H1 (cell line): Measurements from ENCODE around the gene SIK3. TPM values are rescaled to one million over a fixed set of nuclear protein-coding genes. Genes with fewer than 3 reads are reported as not detected.

Experiments
- CTCF ChIA-PET: fragments of 300-600 bp; sonication (Branson Sonifier 250); formaldehyde crosslinking; loops from one replicate; lab custom pipeline; 2021; ENCODE audit not compliant: partially characterized antibody; lab: Charles Lee
- POLR2A ChIA-PET: fragments of 300-600 bp; sonication (Branson Sonifier 250); formaldehyde crosslinking; loops from one replicate; lab custom pipeline; 2021; ENCODE audit warnings: inconsistent platforms; ENCODE audit not compliant: partially characterized antibody; lab: Charles Lee
- DNase-seq, 2 experiments: peaks; one replicate each; pipeline versions ENCODE4 v3.0.0 to v3.0.0-alpha.2; 2010 to 2022; ENCODE audit warnings: low spot score in 2 of 2, low read depth in 1 of 2, mixed read lengths in 1 of 2
- FAIRE-seq: peaks from 2 replicates; lab custom pipeline; 2011; peaks lifted over from hg19 to GRCh38; lab: Jason Lieb, UNC
- H2AFZ ChIP-seq: 2 replicates; pipeline ENCODE4 v1.8.1; 2012; ENCODE audit warnings: low read length, inconsistent platforms
- H2AK5ac ChIP-seq: 2 replicates; pipeline ENCODE4 v1.6.1; 2013; ENCODE audit warnings: low read depth, low read length
- H2BK120ac ChIP-seq: replicated peaks from 2 replicates; pipeline ENCODE3; 2013; ENCODE audit warnings: low read depth, low read length, inconsistent platforms
- H2BK12ac ChIP-seq: 2 replicates; pipeline ENCODE4 v1.6.1; 2013; ENCODE audit warnings: low read depth, low read length
- H2BK15ac ChIP-seq: 2 replicates; pipeline ENCODE4 v1.6.1; 2013; ENCODE audit warnings: low read length
- H2BK20ac ChIP-seq: 2 replicates; pipeline ENCODE4 v1.6.1; 2013; ENCODE audit warnings: low read length
- H2BK5ac ChIP-seq: 2 replicates; pipeline ENCODE4 v1.6.1; 2013; ENCODE audit warnings: low read depth, low read length
- H3K14ac ChIP-seq: 2 replicates; pipeline ENCODE4 v1.6.1; 2013; ENCODE audit warnings: inconsistent platforms; ENCODE audit not compliant: insufficient read length
- H3K18ac ChIP-seq: 2 replicates; pipeline ENCODE4 v1.6.1; 2013; ENCODE audit warnings: low read length; ENCODE audit errors: extremely low read depth
- H3K23ac ChIP-seq: 2 replicates; pipeline ENCODE4 v1.6.1; 2013; ENCODE audit warnings: inconsistent platforms; ENCODE audit not compliant: insufficient read length
- H3K23me2 ChIP-seq: 2 replicates; pipeline ENCODE4 v1.6.1; 2013; ENCODE audit warnings: low read depth, low read length
- H3K27ac ChIP-seq: 2 replicates; pipeline ENCODE4 v1.6.1; 2011; ENCODE audit warnings: low read depth, low read length, inconsistent platforms
- H3K27me3 ChIP-seq, 4 experiments: replicated peaks in 1 of 4; 1 replicate in 1 of 4; 2 replicates in 3 of 4; pipeline versions ENCODE4 v1.6.1 to v1.8.1; 2011 to 2013; ENCODE audit warnings: low read length in 3 of 4, mild to moderate bottlenecking in 3 of 4, inconsistent platforms in 2 of 4, mixed read lengths in 2 of 4, moderate library complexity in 1 of 4; ENCODE audit not compliant: control insufficient read depth in 3 of 4, insufficient read depth in 3 of 4; ENCODE audit errors: extremely low read depth in 1 of 4
- H3K36me3 ChIP-seq, 4 experiments: 2 replicates each; pipeline versions ENCODE4 v1.6.1 to v1.8.1; 2011 to 2013; ENCODE audit warnings: mild to moderate bottlenecking in 4 of 4, low read length in 3 of 4, moderate library complexity in 2 of 4, control low read depth in 1 of 4, inconsistent platforms in 1 of 4; ENCODE audit not compliant: insufficient read depth in 4 of 4, control insufficient read depth in 2 of 4
- H3K4ac ChIP-seq: replicated peaks from 2 replicates; pipeline ENCODE3; 2013; ENCODE audit warnings: low read length, low read depth, mixed read lengths, inconsistent platforms; ENCODE audit not compliant: insufficient read length
- H3K4me1 ChIP-seq, 4 experiments: replicated peaks in 1 of 4; 1 replicate in 1 of 4; 2 replicates in 3 of 4; pipeline versions ENCODE4 v1.6.1 to v1.8.1; 2011 to 2013; ENCODE audit warnings: low read length in 3 of 4, inconsistent platforms in 2 of 4, mixed read lengths in 1 of 4; ENCODE audit not compliant: insufficient read depth in 4 of 4, control insufficient read depth in 3 of 4
- H3K4me2 ChIP-seq, 2 experiments: 2 replicates each; pipeline versions ENCODE4 v1.6.1 to v1.8.1; 2011 to 2013; ENCODE audit warnings: low read depth in 2 of 2, low read length in 2 of 2, control low read depth in 1 of 2, inconsistent platforms in 1 of 2, mild to moderate bottlenecking in 1 of 2; ENCODE audit not compliant: insufficient read depth in 1 of 2
- H3K4me3 ChIP-seq, 4 experiments: fragments of 200-600, 300-600 bp in 1 of 4; sonication (generic), shearing (Covaris generic), sonication (Bioruptor Twin) in 1 of 4; 2 replicates each; pipeline versions ENCODE4 v1.5.1 to v1.8.1; 2011 to 2016; ENCODE audit warnings: low read length in 4 of 4, low read depth in 3 of 4, control low read depth in 2 of 4, inconsistent platforms in 2 of 4, mild to moderate bottlenecking in 2 of 4, mixed read lengths in 1 of 4, moderate library complexity in 1 of 4; ENCODE audit not compliant: insufficient read depth in 2 of 4; ENCODE audit errors: extremely low read depth in 1 of 4
- H3K56ac ChIP-seq: replicated peaks from 2 replicates; pipeline ENCODE3; 2013; ENCODE audit warnings: low read depth, mild to moderate bottlenecking, mixed read lengths, low read length, inconsistent platforms; ENCODE audit not compliant: insufficient read length
- H3K79me1 ChIP-seq: 2 replicates; pipeline ENCODE4 v1.6.1; 2013; ENCODE audit warnings: low read depth, low read length, control low read depth
- H3K79me2 ChIP-seq, 2 experiments: 2 replicates each; pipeline versions ENCODE4 v1.6.1 to v1.8.1; 2012 to 2013; ENCODE audit warnings: low read length in 2 of 2, mild to moderate bottlenecking in 2 of 2, inconsistent platforms in 1 of 2; ENCODE audit not compliant: insufficient read depth in 2 of 2, control insufficient read depth in 1 of 2
- H3K9ac ChIP-seq, 4 experiments: replicated peaks in 1 of 4; 1 replicate in 1 of 4; 2 replicates in 3 of 4; pipeline versions ENCODE4 v1.6.1 to v1.8.1; 2011 to 2013; ENCODE audit warnings: low read depth in 3 of 4, low read length in 3 of 4, control low read depth in 2 of 4, mild to moderate bottlenecking in 2 of 4, moderate library complexity in 2 of 4, inconsistent platforms in 1 of 4; ENCODE audit errors: extremely low read depth in 1 of 4
- H3K9me3 ChIP-seq, 2 experiments: 2 replicates each; pipeline versions ENCODE4 v1.6.1 to v1.8.1; 2012 to 2013; ENCODE audit warnings: mild to moderate bottlenecking in 2 of 2, moderate library complexity in 2 of 2, control low read depth in 1 of 2, inconsistent platforms in 1 of 2, low read depth in 1 of 2, low read length in 1 of 2, mixed read lengths in 1 of 2; ENCODE audit not compliant: insufficient read depth in 2 of 2
- H4K20me1 ChIP-seq, 2 experiments: replicated peaks in 1 of 2; 2 replicates each; pipeline versions ENCODE3 to v1.8.1; 2011 to 2013; ENCODE audit warnings: inconsistent platforms in 2 of 2, low read length in 2 of 2, mild to moderate bottlenecking in 1 of 2; ENCODE audit not compliant: insufficient read depth in 2 of 2, control insufficient read depth in 1 of 2
- H4K5ac ChIP-seq: 2 replicates; pipeline ENCODE4 v1.6.1; 2013; ENCODE audit warnings: low read length, low read depth, mixed read lengths, inconsistent platforms; ENCODE audit not compliant: insufficient read length
- H4K8ac ChIP-seq: 2 replicates; pipeline ENCODE4 v1.8.0; 2013; ENCODE audit warnings: mild to moderate bottlenecking, moderate library complexity, low read length, inconsistent platforms; ENCODE audit not compliant: insufficient read depth; ENCODE audit errors: extremely low read depth
- H4K91ac ChIP-seq: replicated peaks from 2 replicates; pipeline ENCODE3; 2013; ENCODE audit warnings: low read length, mixed read lengths, inconsistent platforms; ENCODE audit not compliant: insufficient read length
- ASH2L ChIP-seq: fragments of 200-600, 300-600 bp; sonication (generic); IDR thresholded peaks from one replicate; pipeline ENCODE4 v1.7.1; 2017; ENCODE audit warnings: low read length
- EZH2 ChIP-seq: fragments of 200-600 bp; sonication (generic); IDR thresholded peaks from 2 replicates; pipeline ENCODE4 v1.7.1; 2012; ENCODE audit warnings: low read depth, mild to moderate bottlenecking, moderate library complexity, low read length, inconsistent platforms; ENCODE audit not compliant: severe bottlenecking
- HDAC6 ChIP-seq: IDR thresholded peaks from one replicate; pipeline ENCODE4 v1.7.1; 2012; ENCODE audit warnings: low read depth, mild to moderate bottlenecking, inconsistent platforms, low read length, moderate library complexity
- JUND ChIP-seq: IDR thresholded peaks from 2 replicates; pipeline ENCODE4 v1.6.1; 2011; ENCODE audit warnings: mild to moderate bottlenecking, improper control_type of control experiment, low read length
- KDM1A ChIP-seq: fragments of 200-600, 300-600 bp; sonication (generic); IDR thresholded peaks from 2 replicates; pipeline ENCODE4 v1.7.1; 2016; ENCODE audit warnings: mild to moderate bottlenecking, low read length, borderline replicate concordance
- MAFK ChIP-seq: IDR thresholded peaks from 2 replicates; pipeline ENCODE4 v1.6.1; 2012; ENCODE audit warnings: low read depth, mild to moderate bottlenecking, improper control_type of control experiment, low read length
- SP2 ChIP-seq: IDR thresholded peaks from 2 replicates; pipeline ENCODE4 v1.6.1; 2012; ENCODE audit warnings: mild to moderate bottlenecking, low read length, inconsistent platforms
- SRF ChIP-seq: IDR thresholded peaks from 2 replicates; pipeline ENCODE4 v1.6.1; 2011; ENCODE audit warnings: mild to moderate bottlenecking, low read depth, low read length, moderate library complexity
- SUZ12 ChIP-seq: fragments of 200-600 bp; sonication (generic); IDR thresholded peaks from 2 replicates; pipeline ENCODE4 v1.6.1; 2012; ENCODE audit warnings: mild to moderate bottlenecking, inconsistent platforms, low read length, moderate library complexity, mixed read lengths
- WGBS, 2 experiments: shearing (Covaris generic) in 1 of 2; methylation state at CpG; one replicate each; pipeline versions ENCODE4 v1.1.6 to v1.1.7; 2013 to 2015; ENCODE audit warnings: low lambda C conversion rate in 2 of 2, mixed read lengths in 2 of 2, inconsistent platforms in 1 of 2, low coverage in 1 of 2, missing lambda C conversion rate in 1 of 2; ENCODE audit not compliant: insufficient replicate concordance in 2 of 2, insufficient coverage in 1 of 2, insufficient read length in 1 of 2; ENCODE audit errors: extremely low coverage in 1 of 2, missing lambda C conversion rate in 1 of 2; 5-methylcytosine and 5-hydroxymethylcytosine counted together
- polyA plus RNA-seq, 7 experiments: library from polyadenylated mRNA; depleted of rRNA in 3 of 7; stranded (reverse) in 5 of 7; unstranded in 2 of 7; fragments of >200 nt in 5 of 7; fragments of 200-250 nt in 2 of 7; gene quantifications; 1 replicate in 5 of 7; 2 replicates in 1 of 7; 4 replicates in 1 of 7; pipeline versions ENCODE4 v1.2.1 to v1.2.3, GENCODE V29; 2011 to 2013; ENCODE audit warnings: missing spikeins in 2 of 7, mixed read lengths in 2 of 7
- total RNA-seq: library from RNA; stranded (reverse); fragmentation: NEBNext Ultra II Directional; extraction: Animal tissue kit (Norgen Biotek cat#: 25700); gene quantifications from 2 replicates; pipeline ENCODE4 v1.2.1, GENCODE V29; 2021
- TF ChIP-seq, protein P1 (sequence below): IDR thresholded peaks from 2 replicates; pipeline ENCODE4 v1.6.1; 2011; ENCODE audit warnings: low read depth, mild to moderate bottlenecking, low read length; ENCODE audit not compliant: insufficient read depth

The SIK3 gene
- total and polyA plus RNA-seq, 2 of the 8 experiments (the other 6 are each of a cell fraction or from before 2014, with no cell fraction given) = 19.9 to 32.1 TPM

DNA sequence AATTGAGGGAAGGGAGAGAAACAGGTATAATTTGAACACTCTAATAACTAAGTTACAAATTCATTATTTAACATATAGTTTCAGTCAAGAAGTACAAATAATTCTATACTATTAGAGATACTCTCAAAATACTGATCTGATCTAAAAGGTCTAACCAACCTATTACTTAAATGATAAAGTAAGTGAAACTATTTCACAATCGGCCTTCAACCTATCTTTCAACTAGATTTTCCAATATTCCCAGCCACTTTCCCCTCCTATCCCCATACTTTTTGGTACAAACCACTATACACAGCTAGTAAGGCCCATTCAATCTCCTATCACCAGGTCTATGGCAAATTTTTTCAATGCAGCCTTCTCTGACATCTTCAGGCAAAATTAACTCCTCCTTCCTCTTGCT is 106.7 kb downstream of the SIK3 start:
- Histone ChIP-seq H3K79me1 (peaks cover 3% of the 10 kb centered on the region), H3K9me3 (no peaks in the 10 kb centered on the region), H2BK120ac (no peak overlapping the region), H3K4me3 (no peak overlapping the region), H3K4me2 (no peak overlapping the region), H2BK5ac (no peak overlapping the region), H3K4ac (no peak overlapping the region), H2AK5ac (no peak overlapping the region), H3K14ac (no peak overlapping the region), H3K36me3 (no peaks in the 10 kb centered on the region), H3K18ac (no peak overlapping the region), H4K8ac (no peak overlapping the region), H2BK12ac (no peak overlapping the region), H3K23me2 (no peaks in the 10 kb centered on the region), H3K4me1 (peaks cover 0 to 9% (median 7%) of the 10 kb centered on the region in 4 experiments; a peak in 5 of 7 replicates), H4K5ac (no peak overlapping the region), H4K91ac (no peak overlapping the region), H3K9ac (no peak overlapping the region), H4K20me1 (peaks cover 8 to 11% of the 10 kb centered on the region in 2 experiments), H2AFZ (no peak overlapping the region), H3K27me3 (no peaks in the 10 kb centered on the region), H2BK15ac (no peak overlapping the region), H3K27ac (no peak overlapping the region), H3K23ac (no peak overlapping the region), H3K56ac (no peak overlapping the region), H3K79me2 (peaks cover 0 to 75% of the 10 kb centered on the region in 2 experiments; a peak in 2 of 4 replicates), H2BK20ac (no peak overlapping the region)
- no peak for FAIRE-seq
- TF ChIP-seq EZH2 (no peak), HDAC6 (no peak), SP2 (no peak), JUND (no peak), SRF (no peak), SUZ12 (no peak), KDM1A (no peak), ASH2L (no peak), MAFK (no peak)
- TF ChIP-seq, protein P1, sequence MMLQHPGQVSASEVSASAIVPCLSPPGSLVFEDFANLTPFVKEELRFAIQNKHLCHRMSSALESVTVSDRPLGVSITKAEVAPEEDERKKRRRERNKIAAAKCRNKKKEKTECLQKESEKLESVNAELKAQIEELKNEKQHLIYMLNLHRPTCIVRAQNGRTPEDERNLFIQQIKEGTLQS = no peak
- WGBS, 2 experiments = 75% methylated on average over 1 of the region's 1 CpG; no CpG with 5 or more reads in 1 of the 2 experiments
- ChIA-PET CTCF (interaction anchor here (1.2 to 2.4 kb wide), 2 partner anchors 9 to 11 kb away, joined by 6 to 7 read pairs; no protein-coding TSS in a partner anchor), POLR2A (no interaction called here)
- no peak for DNase-seq
